ENCODE data around the gene NAGLU. TPM values are rescaled to one million over a fixed set of nuclear protein-coding genes. Genes with fewer than 3 reads are reported as not detected.

The NAGLU gene
- polyA plus RNA-seq, 3 donors, result 10.4 to 32.9 (median 24.9) TPM

GRCh38 chr17:42577140-42577531 lies 41.1 kb downstream of the NAGLU start:
- TF ChIP-seq CTCF (IDR thresholded peaks at IDR 0.05), result no peak
- Mint-ChIP-seq H3K27me3 (ENCODE audit: low read depth in 3 of 3) (peaks cover 0 to 2% (median 0%) of the 10 kb centered on the region in 3 donors), H3K4me1 (peaks cover 38% of the 10 kb centered on the region), H3K9me3 (peaks cover 0 to 2% (median 0%) of the 10 kb centered on the region in 7 donors), H3K36me3 (peaks cover 50 to 69% of the 10 kb centered on the region in 2 donors), H3K4me3 (peak overlapping the region; percentile 60 to 85), H3K27ac (peak overlapping the region; percentile 15 to 100 (median 99))
- intact Hi-C loops (cut with micrococcal nuclease), result loop anchor here (1.0 to 5.0 kb wide), 5 partner anchors 10 to 420 kb away; partner anchors contain the start of genes CCR10 (in 1 of the 2), CNTNAP1 (in 1 of the 2), COASY (in 1 of the 2) and MLX (in 1 of the 2)
- peaks cover 50 to 61% of the 10 kb centered on the region in 2 donors for H3K36me3 ChIP-seq (replicated peaks in 1 of 2; ENCODE audit: control insufficient read depth in 1 of 2, insufficient read depth in 2 of 2, low read length in 2 of 2)
- no peaks in the 10 kb centered on the region for H3K27me3 ChIP-seq (ENCODE audit: control insufficient read depth in 2 of 2, insufficient read depth in 2 of 2, low read length in 2 of 2)
- H2AFZ ChIP-seq (ENCODE audit: insufficient read depth, low read depth, low read length, poor library complexity, severe bottlenecking), result peak overlapping the region; percentile 16
- H3K9ac ChIP-seq (ENCODE audit: insufficient read depth, low read length, poor library complexity, severe bottlenecking), result peak overlapping the region; percentile 29
- peaks cover 46% of the 10 kb centered on the region for H4K20me1 ChIP-seq (ENCODE audit: insufficient read depth, low read length)
- peak overlapping the region; percentile 20 to 75 (median 27) for H3K4me3 ChIP-seq (replicated peaks in 1 of 3; ENCODE audit: low read depth in 2 of 3, low read length in 3 of 3)
- no peaks in the 10 kb centered on the region for H3K9me3 ChIP-seq (replicated peaks in 1 of 2; ENCODE audit: control insufficient read depth in 1 of 2, insufficient read depth in 1 of 2, low read length in 2 of 2)
- peak overlapping the region; percentile 63 to 78 for H3K27ac ChIP-seq (ENCODE audit: low read depth in 1 of 2, low read length in 2 of 2)
- 30% methylated on average over 16 of the region's 18 CpGs for WGBS (ENCODE audit: insufficient coverage)
- DNase-seq, result no peak
- H3K79me2 ChIP-seq (ENCODE audit: insufficient read depth, low read length), result peaks cover 30% of the 10 kb centered on the region
- H3K4me2 ChIP-seq (replicated peaks; ENCODE audit: extremely low read depth, low read length, poor library complexity, severe bottlenecking), result peak overlapping the region; percentile 71
- H3K4me1 ChIP-seq (ENCODE audit: control insufficient read depth in 1 of 2, insufficient read depth in 2 of 2, low read length in 2 of 2), result peaks cover 22 to 27% of the 10 kb centered on the region in 2 donors

GRCh38 chr17:42577532-42578281 lies 41.7 kb downstream of the NAGLU start, which contains the start of gene PSMC3IP:
Gene PSMC3IP, minus strand, starts transcription at chr17:42577729. Its CDS starts 43 bp downstream, at chr17:42577686.
- DNase-seq, result peak; percentile 97 to 98 (median 98)
- intact Hi-C loops (cut with micrococcal nuclease), result loop anchor here (1.0 to 5.0 kb wide), 6 partner anchors 10 to 420 kb away; partner anchors contain the start of genes CCR10 (in 1 of the 2), CNTNAP1 (in 1 of the 2), COASY (in 1 of the 2) and MLX (in 1 of the 2)
- Mint-ChIP-seq H3K36me3 (peaks cover 51 to 70% of the 10 kb centered on the region in 2 donors), H3K27me3 (ENCODE audit: low read depth in 3 of 3) (peaks cover 0 to 2% (median 0%) of the 10 kb centered on the region in 3 donors), H3K9me3 (peaks cover 0 to 2% (median 0%) of the 10 kb centered on the region in 7 donors), H3K4me3 (peak within 1 kb of the TSS; percentile 85 to 97), H3K4me1 (peaks cover 37% of the 10 kb centered on the region), H3K27ac (peak within 1 kb of the TSS; percentile 97 to 100 (median 99))
- Histone ChIP-seq H3K9me3 (replicated peaks in 1 of 2; ENCODE audit: control insufficient read depth in 1 of 2, insufficient read depth in 1 of 2, low read length in 2 of 2) (no peaks in the 10 kb centered on the region), H3K4me2 (replicated peaks; ENCODE audit: extremely low read depth, low read length, poor library complexity, severe bottlenecking) (peak within 1 kb of the TSS; percentile 71), H3K9ac (ENCODE audit: insufficient read depth, low read length, poor library complexity, severe bottlenecking) (peak within 1 kb of the TSS; percentile 83), H3K36me3 (replicated peaks in 1 of 2; ENCODE audit: control insufficient read depth in 1 of 2, insufficient read depth in 2 of 2, low read length in 2 of 2) (peaks cover 50 to 61% of the 10 kb centered on the region in 2 donors), H4K20me1 (ENCODE audit: insufficient read depth, low read length) (peaks cover 40% of the 10 kb centered on the region), H3K27me3 (ENCODE audit: control insufficient read depth in 2 of 2, insufficient read depth in 2 of 2, low read length in 2 of 2) (no peaks in the 10 kb centered on the region), H3K27ac (ENCODE audit: low read depth in 1 of 2, low read length in 2 of 2) (peak within 1 kb of the TSS; percentile 78 to 92), H3K4me3 (replicated peaks in 1 of 3; ENCODE audit: low read depth in 2 of 3, low read length in 3 of 3) (peak within 1 kb of the TSS; percentile 34 to 75 (median 36)), H3K79me2 (ENCODE audit: insufficient read depth, low read length) (peaks cover 27% of the 10 kb centered on the region), H3K4me1 (ENCODE audit: control insufficient read depth in 1 of 2, insufficient read depth in 2 of 2, low read length in 2 of 2) (peaks cover 22 to 27% of the 10 kb centered on the region in 2 donors), H2AFZ (ENCODE audit: insufficient read depth, low read depth, low read length, poor library complexity, severe bottlenecking) (peak within 1 kb of the TSS; percentile 87)
- 0% methylated on average over 44 of the region's 52 CpGs for WGBS (ENCODE audit: insufficient coverage)
- TF ChIP-seq CTCF (IDR thresholded peaks at IDR 0.05), result no peak
